Mesendoderm (in vitro differentiated cells): ENCODE results near the gene FAM156A.
"Not testable (repeated sequence)": the region's sequence is repeated elsewhere in the genome, so short reads cannot be mapped to it uniquely, and the experiment has no call there.

Experiments used
- DNase-seq: peaks from one replicate; pipeline ENCODE4 v3.0.0; 2013
- H2AK5ac ChIP-seq: 2 replicates; pipeline ENCODE4 v1.6.1; 2013; ENCODE audit warnings: low read length, inconsistent platforms
- H2BK120ac ChIP-seq: 2 replicates; pipeline ENCODE4 v1.6.1; 2013; ENCODE audit warnings: low read depth, mild to moderate bottlenecking, low read length, moderate library complexity, mixed read lengths
- H2BK15ac ChIP-seq: replicated peaks from 2 replicates; pipeline ENCODE4 v1.6.1; 2013; ENCODE audit warnings: low read depth, mild to moderate bottlenecking, moderate library complexity
- H2BK5ac ChIP-seq: 2 replicates; pipeline ENCODE4 v1.6.1; 2013; ENCODE audit warnings: low read length, inconsistent platforms
- H3K18ac ChIP-seq: 2 replicates; pipeline ENCODE4 v1.6.1; 2013; ENCODE audit warnings: mild to moderate bottlenecking, low read length, mixed read lengths
- H3K23ac ChIP-seq: one replicate; pipeline ENCODE4 v1.6.1; 2013; ENCODE audit warnings: low read length
- H3K27ac ChIP-seq: 2 replicates; pipeline ENCODE4 v1.5.1; 2013; ENCODE audit warnings: low read depth, mild to moderate bottlenecking, inconsistent platforms, low read length, moderate library complexity
- H3K27me3 ChIP-seq: 2 replicates; pipeline ENCODE4 v1.6.1; 2013; ENCODE audit warnings: low read length, control low read depth, mild to moderate bottlenecking, inconsistent platforms; ENCODE audit not compliant: insufficient read depth, poor library complexity
- H3K36me3 ChIP-seq: 2 replicates; pipeline ENCODE4 v1.6.1; 2013; ENCODE audit warnings: low read length, inconsistent platforms; ENCODE audit not compliant: control insufficient read depth, insufficient read depth
- H3K4ac ChIP-seq: one replicate; pipeline ENCODE4 v1.6.1; 2013; ENCODE audit warnings: low read depth, mild to moderate bottlenecking, low read length, moderate library complexity
- H3K4me1 ChIP-seq: 2 replicates; pipeline ENCODE4 v1.6.1; 2013; ENCODE audit warnings: low read depth, low read length, inconsistent platforms; ENCODE audit not compliant: control insufficient read depth
- H3K4me2 ChIP-seq: 2 replicates; pipeline ENCODE4 v1.6.1; 2013; ENCODE audit warnings: low read length
- H3K4me3 ChIP-seq: 2 replicates; pipeline ENCODE4 v1.5.1; 2013; ENCODE audit warnings: mild to moderate bottlenecking, low read length
- H3K56ac ChIP-seq: one replicate; pipeline ENCODE4 v1.6.1; 2013; ENCODE audit warnings: low read length
- H3K79me1 ChIP-seq: 2 replicates; pipeline ENCODE4 v1.6.1; 2013; ENCODE audit warnings: low read length, inconsistent platforms
- H3K79me2 ChIP-seq: 2 replicates; pipeline ENCODE4 v1.6.1; 2013; ENCODE audit warnings: mild to moderate bottlenecking, low read length; ENCODE audit not compliant: control insufficient read depth, insufficient read depth
- H3K9ac ChIP-seq: 2 replicates; pipeline ENCODE4 v1.6.1; 2013; ENCODE audit warnings: low read length, inconsistent platforms
- H4K5ac ChIP-seq: one replicate; pipeline ENCODE4 v1.6.1; 2013; ENCODE audit warnings: low read length
- H4K8ac ChIP-seq: one replicate; pipeline ENCODE4 v1.6.1; 2013; ENCODE audit warnings: low read depth, mild to moderate bottlenecking, control low read depth, low read length, moderate library complexity
- WGBS: extraction: QIAGEN DNeasy Blood & Tissue Kit; methylation state at CpG from one replicate; pipeline ENCODE4 v1.1.7; 2013; ENCODE audit warnings: low lambda C conversion rate, missing lambda C conversion rate; ENCODE audit not compliant: insufficient coverage; ENCODE audit errors: extremely low coverage; 5-methylcytosine and 5-hydroxymethylcytosine counted together

FAM156A gene

DNA sequence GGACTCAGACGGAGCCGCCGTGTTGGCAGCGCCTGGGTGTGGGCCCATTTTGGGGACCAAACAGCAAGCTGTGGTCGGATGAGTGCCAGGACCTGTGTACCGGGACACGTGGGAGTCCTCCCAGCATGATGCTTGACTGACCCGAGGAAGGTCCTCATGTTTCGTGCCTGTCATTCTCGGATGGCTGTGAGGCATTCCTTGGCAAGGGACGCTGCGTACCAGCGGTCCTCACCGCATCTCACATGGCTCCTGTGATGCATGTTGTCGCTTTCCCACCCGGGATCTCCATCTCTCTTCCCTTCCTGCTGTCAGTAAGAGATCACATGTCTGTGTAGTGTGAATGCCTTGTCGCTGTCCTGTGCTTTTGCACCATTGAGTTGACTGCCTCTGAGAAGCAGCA, 50.4 kb downstream of the FAM156A start:
- H2BK15ac ChIP-seq, H3K79me1 ChIP-seq, H3K4me3 ChIP-seq, H2BK5ac ChIP-seq, H3K4me1 ChIP-seq, H3K56ac ChIP-seq, H3K27ac ChIP-seq, H3K9ac ChIP-seq, DNase-seq, H3K4me2 ChIP-seq, H2BK120ac ChIP-seq, H3K18ac ChIP-seq, H3K23ac ChIP-seq, H3K36me3 ChIP-seq, H4K8ac ChIP-seq, H2AK5ac ChIP-seq, H4K5ac ChIP-seq, H3K27me3 ChIP-seq, H3K79me2 ChIP-seq, H3K4ac ChIP-seq: not testable (repeated sequence)
- no CpG with 5 or more reads among the region's 17 CpGs for WGBS

DNA sequence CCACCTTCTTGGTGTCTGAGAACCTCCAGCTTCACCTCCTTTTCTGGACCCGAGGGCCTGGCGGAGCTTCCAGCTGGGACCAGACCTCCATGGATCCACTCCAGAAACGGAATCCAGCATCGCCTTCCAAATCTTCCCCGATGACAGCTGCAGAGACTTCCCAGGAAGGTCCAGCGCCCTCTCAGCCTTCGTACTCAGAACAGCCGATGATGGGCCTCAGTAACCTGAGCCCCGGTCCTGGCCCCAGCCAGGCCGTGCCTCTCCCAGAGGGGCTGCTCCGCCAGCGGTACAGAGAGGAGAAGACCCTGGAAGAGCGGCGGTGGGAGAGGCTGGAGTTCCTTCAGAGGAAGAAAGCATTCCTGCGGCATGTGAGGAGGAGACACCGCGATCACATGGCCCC, 51.2 kb downstream of the FAM156A start:
- H3K4ac ChIP-seq, H3K27ac ChIP-seq, H4K5ac ChIP-seq, H2BK15ac ChIP-seq, H3K27me3 ChIP-seq, H3K56ac ChIP-seq, H2BK120ac ChIP-seq, H2AK5ac ChIP-seq, H4K8ac ChIP-seq, H2BK5ac ChIP-seq, H3K79me1 ChIP-seq, H3K4me3 ChIP-seq, H3K9ac ChIP-seq, H3K36me3 ChIP-seq, H3K23ac ChIP-seq, H3K79me2 ChIP-seq, H3K4me2 ChIP-seq, DNase-seq, H3K18ac ChIP-seq, H3K4me1 ChIP-seq: not testable (repeated sequence)
- no CpG with 5 or more reads among the region's 17 CpGs for WGBS

DNA sequence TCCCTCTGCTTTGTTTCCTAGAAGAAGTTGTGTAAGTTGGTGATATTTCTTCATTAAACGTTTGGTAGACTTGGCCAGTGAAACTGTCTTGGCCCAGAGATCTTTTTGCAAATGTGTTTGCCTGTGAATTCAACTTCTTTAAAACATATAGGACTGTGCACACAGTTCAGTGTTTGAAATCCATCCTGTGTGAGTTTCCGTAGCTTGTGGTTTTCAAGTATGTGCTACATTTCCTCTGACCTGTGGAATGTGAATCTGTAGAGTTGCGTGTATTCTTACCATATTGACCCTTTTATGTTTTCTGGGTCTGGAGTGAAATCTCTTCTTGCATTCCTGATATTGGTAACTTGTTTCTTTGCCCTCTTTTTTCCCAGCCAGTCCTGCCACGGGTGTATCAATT, 52.2 kb downstream of the FAM156A start:
- H3K9ac ChIP-seq, H2AK5ac ChIP-seq, H4K5ac ChIP-seq, H3K4me2 ChIP-seq, H2BK5ac ChIP-seq, DNase-seq, H3K79me2 ChIP-seq, H3K18ac ChIP-seq, H3K4me1 ChIP-seq, H2BK15ac ChIP-seq, H3K27me3 ChIP-seq, H3K56ac ChIP-seq, H3K4ac ChIP-seq, H3K36me3 ChIP-seq, H4K8ac ChIP-seq, H3K4me3 ChIP-seq, H3K23ac ChIP-seq, H2BK120ac ChIP-seq, H3K27ac ChIP-seq, H3K79me1 ChIP-seq: not testable (repeated sequence)
- no CpG with 5 or more reads among the region's 4 CpGs for WGBS

DNA sequence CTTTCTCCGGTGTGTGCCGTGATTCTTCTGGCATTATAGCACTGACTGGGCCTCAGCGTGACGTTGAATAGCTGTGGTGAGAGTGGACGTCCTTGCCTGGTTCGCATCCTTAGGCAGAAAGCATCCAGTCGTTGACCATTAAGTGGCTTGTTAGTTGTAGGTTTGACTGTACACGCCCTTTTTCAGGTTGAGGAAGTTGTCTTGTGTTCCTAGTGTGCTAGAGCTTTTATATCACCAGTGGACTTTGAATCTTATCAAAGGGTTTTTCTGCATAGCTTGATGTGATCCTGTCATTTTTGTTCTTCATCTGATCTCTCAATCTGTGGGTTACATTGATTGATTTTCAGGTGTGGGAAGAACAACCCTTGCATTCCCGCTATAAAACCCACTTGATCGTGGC, 52.8 kb downstream of the FAM156A start:
- not testable (repeated sequence) for H2BK120ac ChIP-seq, H3K56ac ChIP-seq, H3K79me2 ChIP-seq, H3K18ac ChIP-seq, H2BK5ac ChIP-seq, H3K27me3 ChIP-seq, H3K4me1 ChIP-seq, H3K23ac ChIP-seq, H2BK15ac ChIP-seq, H2AK5ac ChIP-seq, H3K27ac ChIP-seq, H3K4me3 ChIP-seq, H3K36me3 ChIP-seq, H4K5ac ChIP-seq, H3K79me1 ChIP-seq, H4K8ac ChIP-seq, H3K4me2 ChIP-seq, H3K4ac ChIP-seq, DNase-seq, H3K9ac ChIP-seq
- WGBS, result no CpG with 5 or more reads among the region's 10 CpGs
